Testis (tissue), 2 donors: ENCODE results near the gene SEC14L1.

ENCODE experiments used
- CTCF ChIP-seq, 3 experiments: fragments of 450-650 bp in 2 of 3; fragments of 200-600 bp in 1 of 3; sonication (generic) in 1 of 3; IDR thresholded peaks; one replicate each; pipeline ENCODE4 v1.5.1; 2016 to 2019; ENCODE audit warnings: antibody characterized with exemption in 3 of 3, mild to moderate bottlenecking in 2 of 3, moderate library complexity in 1 of 3
- POLR2A ChIP-seq: fragments of 450-650 bp; IDR thresholded peaks from one replicate; pipeline ENCODE4 v1.6.1; 2017; ENCODE audit warnings: antibody characterized with exemption, mild to moderate bottlenecking, moderate library complexity

- TF ChIP-seq CTCF (IDR thresholded peaks at IDR 0.05) (no peak), POLR2A (no peak)
Measured at GRCh38 chr17:77124192-77124889, 16.4 kb upstream of the SEC14L1 start.
